ENCODE measurements around the gene CFAP77. TPM values are rescaled to one million over a fixed set of nuclear protein-coding genes. Genes with fewer than 3 reads are reported as not detected.

The CFAP77 gene
- total and polyA plus RNA-seq, 2 of the 8 experiments (the other 6 are each of a cell fraction or from before 2014, with no cell fraction given), result 0.63 to 0.97 TPM

DNA sequence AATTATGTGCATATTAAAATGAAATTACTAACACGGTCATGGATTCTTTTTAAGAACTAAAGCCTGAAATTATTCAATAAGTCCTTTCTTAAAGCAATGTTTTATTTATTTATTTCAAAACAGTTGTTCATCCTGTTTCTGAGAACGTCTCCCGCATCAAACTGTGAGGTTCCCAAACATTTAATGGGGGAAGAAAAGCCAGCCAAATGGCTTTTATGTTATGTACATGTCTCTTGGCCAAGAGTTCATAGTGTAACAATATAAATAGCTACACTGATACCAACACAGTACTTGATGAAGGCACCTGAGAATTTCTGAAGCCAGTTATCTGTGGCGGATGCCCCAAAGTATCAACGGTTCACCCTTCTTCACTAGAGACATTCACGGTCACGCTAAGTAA lies 19.0 kb upstream of the CFAP77 start:
- Histone ChIP-seq H3K56ac (replicated peaks; ENCODE audit: insufficient read length, low read depth, low read length) (no peak overlapping the region), H3K36me3 (ENCODE audit: control insufficient read depth in 2 of 4, insufficient read depth in 4 of 4, low read length in 3 of 4) (peaks cover 42 to 84% (median 71%) of the 10 kb centered on the region in 4 experiments), H2AFZ (ENCODE audit: low read length) (no peak overlapping the region), H3K27me3 (replicated peaks in 1 of 4; ENCODE audit: control insufficient read depth in 3 of 4, extremely low read depth in 1 of 4, insufficient read depth in 3 of 4, low read length in 3 of 4) (no peaks in the 10 kb centered on the region), H4K20me1 (replicated peaks in 1 of 2; ENCODE audit: control insufficient read depth in 1 of 2, insufficient read depth in 2 of 2, low read length in 2 of 2) (no peaks in the 10 kb centered on the region), H3K4ac (replicated peaks; ENCODE audit: insufficient read length, low read depth, low read length) (no peak overlapping the region), H4K91ac (replicated peaks; ENCODE audit: insufficient read length, low read length) (no peak overlapping the region), H3K23me2 (ENCODE audit: low read depth, low read length) (no peaks in the 10 kb centered on the region), H2AK5ac (ENCODE audit: low read depth, low read length) (no peak overlapping the region), H3K27ac (ENCODE audit: low read depth, low read length) (no peak overlapping the region), H3K23ac (ENCODE audit: insufficient read length) (no peak overlapping the region), H3K4me1 (replicated peaks in 1 of 4; ENCODE audit: control insufficient read depth in 3 of 4, insufficient read depth in 4 of 4, low read length in 3 of 4) (no peaks in the 10 kb centered on the region), H2BK20ac (ENCODE audit: low read length) (no peak overlapping the region), H3K14ac (ENCODE audit: insufficient read length) (no peak overlapping the region), H2BK15ac (ENCODE audit: low read length) (no peak overlapping the region), H3K4me3 (ENCODE audit: extremely low read depth in 1 of 4, insufficient read depth in 2 of 4, low read depth in 3 of 4, low read length in 4 of 4) (no peak overlapping the region), H2BK5ac (ENCODE audit: low read depth, low read length) (no peak overlapping the region), H2BK12ac (ENCODE audit: low read depth, low read length) (no peak overlapping the region), H2BK120ac (replicated peaks; ENCODE audit: low read depth, low read length) (no peak overlapping the region), H3K9me3 (ENCODE audit: insufficient read depth in 2 of 2, low read depth in 1 of 2, low read length in 1 of 2) (no peaks in the 10 kb centered on the region), H4K5ac (ENCODE audit: insufficient read length, low read depth, low read length) (no peak overlapping the region), H3K79me2 (ENCODE audit: control insufficient read depth in 1 of 2, insufficient read depth in 2 of 2, low read length in 2 of 2) (no peaks in the 10 kb centered on the region), H3K79me1 (ENCODE audit: low read depth, low read length) (no peaks in the 10 kb centered on the region), H3K9ac (replicated peaks in 1 of 4; ENCODE audit: extremely low read depth in 1 of 4, low read depth in 3 of 4, low read length in 3 of 4) (no peak overlapping the region), H3K18ac (ENCODE audit: extremely low read depth, low read length) (no peak overlapping the region), H3K4me2 (ENCODE audit: insufficient read depth in 1 of 2, low read depth in 2 of 2, low read length in 2 of 2) (no peak overlapping the region), H4K8ac (ENCODE audit: extremely low read depth, insufficient read depth, low read length) (no peak overlapping the region)
- ChIA-PET POLR2A (ENCODE audit: partially characterized antibody) (interaction anchor here (1.1 kb wide), 1 partner anchor 11 kb away, joined by 3 read pairs; no protein-coding TSS in a partner anchor), CTCF (ENCODE audit: partially characterized antibody) (interaction anchor here (0.5 kb wide), 1 partner anchor 378 kb away, joined by 3 read pairs; no protein-coding TSS in a partner anchor)
- 87% methylated on average over 7 of the region's 7 CpGs; no CpG with 5 or more reads in 1 of the 2 experiments for WGBS, 2 experiments (ENCODE audit: extremely low coverage in 1 of 2, insufficient coverage in 1 of 2, insufficient read length in 1 of 2, insufficient replicate concordance in 2 of 2, low coverage in 1 of 2, low lambda C conversion rate in 2 of 2, missing lambda C conversion rate in 1 of 2)
- no peak for FAIRE-seq
- TF ChIP-seq GABPA (IDR thresholded peaks at IDR 0.05; ENCODE audit: borderline replicate concordance, insufficient read depth, low read length), result no peak
- no peak for TF ChIP-seq GTF2F1 (IDR thresholded peaks at IDR 0.05; ENCODE audit: borderline replicate concordance, low read depth, low read length)
- TF ChIP-seq, protein P1, sequence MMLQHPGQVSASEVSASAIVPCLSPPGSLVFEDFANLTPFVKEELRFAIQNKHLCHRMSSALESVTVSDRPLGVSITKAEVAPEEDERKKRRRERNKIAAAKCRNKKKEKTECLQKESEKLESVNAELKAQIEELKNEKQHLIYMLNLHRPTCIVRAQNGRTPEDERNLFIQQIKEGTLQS (IDR thresholded peaks at IDR 0.05; ENCODE audit: insufficient read depth, low read depth, low read length), result no peak
- no peak for TF ChIP-seq CHD1 (IDR thresholded peaks at IDR 0.05; ENCODE audit: low read depth, low read length)
- TF ChIP-seq SP4 (IDR thresholded peaks at IDR 0.05; ENCODE audit: low read length), result no peak
- TF ChIP-seq TBP (IDR thresholded peaks at IDR 0.05; ENCODE audit: low read depth, low read length), result no peak
- TF ChIP-seq CREB1 (IDR thresholded peaks at IDR 0.05), result no peak
- no peak for TF ChIP-seq SIN3A (conservative IDR thresholded peaks at IDR 0.05 in 1 of 2, IDR thresholded peaks at IDR 0.05 in 1 of 2; ENCODE audit: low read depth in 1 of 2, low read length in 2 of 2)
- TF ChIP-seq RAD21 (IDR thresholded peaks at IDR 0.05 in 1 of 2, conservative IDR thresholded peaks at IDR 0.05 in 1 of 2; ENCODE audit: low read depth in 2 of 2, low read length in 2 of 2), result no peak
- DNase-seq (ENCODE audit: low read depth in 1 of 2, low spot score in 2 of 2), result no peak

All from H1 (cell line).